Measurements from ENCODE around the gene PPP2R2D. TPM values are rescaled to one million over a fixed set of nuclear protein-coding genes. Genes with fewer than 3 reads are reported as not detected.

Gene PPP2R2D
- total RNA-seq, 4 donors from 2014 or later = 38.2 to 49.7 (median 41.0) TPM

GRCh38 chr10:131980321-131980720, 79.5 kb downstream of the PPP2R2D start:
- no peaks in the 10 kb centered on the region for H3K9me3 ChIP-seq
- H3K4me3 ChIP-seq = peak overlapping the region; percentile 81 to 99 (median 90)
- no peaks in the 10 kb centered on the region for H3K27me3 ChIP-seq
- WGBS = 96% methylated on average over 8 of the region's 8 CpGs
- no peak for DNase-seq (ENCODE audit: extremely low spot score)
- H3K27ac ChIP-seq (replicated peaks in 1 of 4) = peak overlapping the region in 2 of 4 donors; percentile 4 to 16
- H3K36me3 ChIP-seq = no peaks in the 10 kb centered on the region
- intact Hi-C loops (cut with DNase I) = loop anchor here (5.0 kb wide), 3 partner anchors 42 to 327 kb away; partner anchors contain the start of genes PPP2R2D and STK32C
- peaks cover 38 to 51% (median 40%) of the 10 kb centered on the region in 4 donors for H3K4me1 ChIP-seq
- TF ChIP-seq POLR2AphosphoS5 (IDR thresholded peaks at IDR 0.05) (no peak), EP300 (IDR thresholded peaks at IDR 0.05) (no peak), CTCF (IDR thresholded peaks at IDR 0.05) (no peak)

- intact Hi-C loops (cut with DNase I) = loop anchor here (5.0 kb wide), 3 partner anchors 41 to 326 kb away; partner anchors contain the start of genes PPP2R2D and STK32C
- Histone ChIP-seq H3K4me3 (peak overlapping the region; percentile 81 to 99 (median 90)), H3K27ac (replicated peaks in 1 of 4) (peak overlapping the region; percentile 83 to 87 (median 86)), H3K9me3 (no peaks in the 10 kb centered on the region), H3K36me3 (no peaks in the 10 kb centered on the region), H3K4me1 (peaks cover 38 to 51% (median 40%) of the 10 kb centered on the region in 4 donors), H3K27me3 (no peaks in the 10 kb centered on the region)
- TF ChIP-seq CTCF (IDR thresholded peaks at IDR 0.05) (no peak), EP300 (IDR thresholded peaks at IDR 0.05) (no peak), POLR2A (IDR thresholded peaks at IDR 0.05; ENCODE audit: low read depth) (no peak), POLR2AphosphoS5 (IDR thresholded peaks at IDR 0.05) (no peak)
- 5% methylated on average over 27 of the region's 31 CpGs for WGBS
- DNase-seq (ENCODE audit: extremely low spot score) = no peak
Measured at GRCh38 chr10:131980761-131981428, 80.1 kb downstream of the PPP2R2D start.

- H3K9me3 ChIP-seq = no peaks in the 10 kb centered on the region
- WGBS = 7% methylated on average over 3 of the region's 100 CpGs
- TF ChIP-seq POLR2A (IDR thresholded peaks at IDR 0.05; ENCODE audit: low read depth) (peak; percentile 90), CTCF (IDR thresholded peaks at IDR 0.05) (peak in 1 of 3 experiments; percentile 26), EP300 (IDR thresholded peaks at IDR 0.05) (no peak), POLR2AphosphoS5 (IDR thresholded peaks at IDR 0.05) (peak; percentile 90 to 96)
- H3K4me1 ChIP-seq = peaks cover 35 to 46% (median 40%) of the 10 kb centered on the region in 4 donors
- H3K27me3 ChIP-seq = no peaks in the 10 kb centered on the region
- no peaks in the 10 kb centered on the region for H3K36me3 ChIP-seq
- H3K27ac ChIP-seq (replicated peaks in 1 of 4) = peak within 1 kb of the TSS; percentile 83 to 87 (median 86)
- DNase-seq (ENCODE audit: extremely low spot score) = peak; percentile 96
- intact Hi-C loops (cut with DNase I) = loop anchor here (5.0 kb wide), 3 partner anchors 41 to 326 kb away; partner anchors contain the start of genes PPP2R2D and STK32C
- H3K4me3 ChIP-seq = peak within 1 kb of the TSS; percentile 81 to 99 (median 90)
Measured at GRCh38 chr10:131981429-131982184, 80.8 kb downstream of the PPP2R2D start, which contains the start of gene BNIP3. Gene BNIP3 (minus strand): TSS chr10:131981923. CDS start chr10:131981806, 117 bp downstream.

GRCh38 chr10:131982185-131982756, 81.5 kb downstream of the PPP2R2D start:
- H3K4me1 ChIP-seq = peaks cover 29 to 42% (median 40%) of the 10 kb centered on the region in 4 donors
- peak overlapping the region; percentile 81 to 99 (median 90) for H3K4me3 ChIP-seq
- no peak for DNase-seq (ENCODE audit: extremely low spot score)
- no CpG with 5 or more reads among the region's 83 CpGs for whole genome bisulfite sequencing
- H3K9me3 ChIP-seq = no peaks in the 10 kb centered on the region
- no peak for TF ChIP-seq EP300 (IDR thresholded peaks at IDR 0.05)
- no peaks in the 10 kb centered on the region for H3K27me3 ChIP-seq
- H3K36me3 ChIP-seq = no peaks in the 10 kb centered on the region
- intact Hi-C loops (cut with DNase I) = loop anchor here (5.0 kb wide), 3 partner anchors 40 to 325 kb away; partner anchors contain the start of genes PPP2R2D and STK32C
- peak overlapping the region; percentile 69 to 85 (median 76) for H3K27ac ChIP-seq (replicated peaks in 1 of 4)
